Parathyroid adenoma (tissue), 2 donors: Measurements from ENCODE around the gene C20orf204.

ENCODE experiments used
- H2AFZ ChIP-seq: fragments of 300-600 bp; sonication (generic); one replicate; pipeline ENCODE4 v1.7.0; 2017; ENCODE audit warnings: antibody characterized with exemption, mild to moderate bottlenecking
- H3K27ac ChIP-seq: fragments of 300-600 bp; sonication (generic); one replicate; pipeline ENCODE4 v1.7.0; 2017
- H3K27me3 ChIP-seq: fragments of 300-600 bp; sonication (generic); one replicate; pipeline ENCODE4 v1.7.0; 2017; ENCODE audit warnings: low read length; ENCODE audit not compliant: control insufficient read depth, insufficient read depth
- H3K36me3 ChIP-seq: fragments of 300-600 bp; sonication (generic); one replicate; pipeline ENCODE4 v1.7.0; 2017; ENCODE audit warnings: low read length; ENCODE audit not compliant: control insufficient read depth, insufficient read depth
- H3K4me1 ChIP-seq: fragments of 300-600 bp; sonication (generic); one replicate; pipeline ENCODE4 v1.7.0; 2017; ENCODE audit warnings: control low read depth
- H3K4me2 ChIP-seq: fragments of 300-600 bp; sonication (generic); one replicate; pipeline ENCODE4 v1.7.0; 2017; ENCODE audit warnings: low read length
- H3K4me3 ChIP-seq: fragments of 300-600 bp; sonication (generic); one replicate; pipeline ENCODE4 v1.7.0; 2017; ENCODE audit warnings: low read depth, low read length
- H3K79me2 ChIP-seq: fragments of 300-600 bp; sonication (generic); one replicate; pipeline ENCODE4 v1.7.0; 2017; ENCODE audit warnings: control low read depth
- H3K9ac ChIP-seq: fragments of 300-600 bp; sonication (generic); one replicate; pipeline ENCODE4 v1.7.0; 2017; ENCODE audit warnings: mild to moderate bottlenecking
- H3K9me3 ChIP-seq: fragments of 300-600 bp; sonication (generic); one replicate; pipeline ENCODE4 v1.7.0; 2017; ENCODE audit warnings: low read length; ENCODE audit not compliant: control insufficient read depth
- TF ChIP-seq, protein P1 (sequence below): fragments of 300-600 bp; sonication (generic); IDR thresholded peaks from one replicate; pipeline ENCODE4 v1.7.0; 2017; ENCODE audit warnings: antibody characterized with exemption, mild to moderate bottlenecking
- donor health status: primary hyperparathyroidism.

C20orf204 gene

DNA sequence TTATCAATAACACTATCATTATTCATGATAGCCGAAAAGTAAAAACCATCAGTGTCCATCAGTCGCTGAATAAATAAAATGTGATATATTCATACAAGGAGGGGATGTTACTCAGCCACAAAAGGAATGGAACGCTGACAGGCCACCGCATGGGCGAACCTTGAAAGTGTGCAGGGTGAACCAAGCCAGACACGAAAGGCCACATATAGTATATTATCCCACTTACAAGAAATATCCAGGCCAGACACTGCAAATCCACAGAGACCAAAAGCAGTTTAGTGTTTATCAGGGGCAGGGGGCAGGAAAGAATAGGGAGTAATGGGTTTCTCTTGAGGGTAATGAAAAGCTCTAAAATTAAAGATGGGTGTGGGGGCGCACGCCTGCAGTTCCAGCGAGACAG lies 7.8 kb downstream of the C20orf204 start:
- Histone ChIP-seq H3K9me3 (no peaks in the 10 kb centered on the region), H3K27ac (no peak overlapping the region), H3K9ac (no peak overlapping the region), H3K36me3 (no peaks in the 10 kb centered on the region), H3K27me3 (no peaks in the 10 kb centered on the region), H3K4me1 (peaks cover 4% of the 10 kb centered on the region), H3K79me2 (no peaks in the 10 kb centered on the region), H3K4me3 (no peak overlapping the region), H2AFZ (no peak overlapping the region), H3K4me2 (no peak overlapping the region)
- TF ChIP-seq, protein P1, sequence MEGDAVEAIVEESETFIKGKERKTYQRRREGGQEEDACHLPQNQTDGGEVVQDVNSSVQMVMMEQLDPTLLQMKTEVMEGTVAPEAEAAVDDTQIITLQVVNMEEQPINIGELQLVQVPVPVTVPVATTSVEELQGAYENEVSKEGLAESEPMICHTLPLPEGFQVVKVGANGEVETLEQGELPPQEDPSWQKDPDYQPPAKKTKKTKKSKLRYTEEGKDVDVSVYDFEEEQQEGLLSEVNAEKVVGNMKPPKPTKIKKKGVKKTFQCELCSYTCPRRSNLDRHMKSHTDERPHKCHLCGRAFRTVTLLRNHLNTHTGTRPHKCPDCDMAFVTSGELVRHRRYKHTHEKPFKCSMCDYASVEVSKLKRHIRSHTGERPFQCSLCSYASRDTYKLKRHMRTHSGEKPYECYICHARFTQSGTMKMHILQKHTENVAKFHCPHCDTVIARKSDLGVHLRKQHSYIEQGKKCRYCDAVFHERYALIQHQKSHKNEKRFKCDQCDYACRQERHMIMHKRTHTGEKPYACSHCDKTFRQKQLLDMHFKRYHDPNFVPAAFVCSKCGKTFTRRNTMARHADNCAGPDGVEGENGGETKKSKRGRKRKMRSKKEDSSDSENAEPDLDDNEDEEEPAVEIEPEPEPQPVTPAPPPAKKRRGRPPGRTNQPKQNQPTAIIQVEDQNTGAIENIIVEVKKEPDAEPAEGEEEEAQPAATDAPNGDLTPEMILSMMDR: no peak

DNA sequence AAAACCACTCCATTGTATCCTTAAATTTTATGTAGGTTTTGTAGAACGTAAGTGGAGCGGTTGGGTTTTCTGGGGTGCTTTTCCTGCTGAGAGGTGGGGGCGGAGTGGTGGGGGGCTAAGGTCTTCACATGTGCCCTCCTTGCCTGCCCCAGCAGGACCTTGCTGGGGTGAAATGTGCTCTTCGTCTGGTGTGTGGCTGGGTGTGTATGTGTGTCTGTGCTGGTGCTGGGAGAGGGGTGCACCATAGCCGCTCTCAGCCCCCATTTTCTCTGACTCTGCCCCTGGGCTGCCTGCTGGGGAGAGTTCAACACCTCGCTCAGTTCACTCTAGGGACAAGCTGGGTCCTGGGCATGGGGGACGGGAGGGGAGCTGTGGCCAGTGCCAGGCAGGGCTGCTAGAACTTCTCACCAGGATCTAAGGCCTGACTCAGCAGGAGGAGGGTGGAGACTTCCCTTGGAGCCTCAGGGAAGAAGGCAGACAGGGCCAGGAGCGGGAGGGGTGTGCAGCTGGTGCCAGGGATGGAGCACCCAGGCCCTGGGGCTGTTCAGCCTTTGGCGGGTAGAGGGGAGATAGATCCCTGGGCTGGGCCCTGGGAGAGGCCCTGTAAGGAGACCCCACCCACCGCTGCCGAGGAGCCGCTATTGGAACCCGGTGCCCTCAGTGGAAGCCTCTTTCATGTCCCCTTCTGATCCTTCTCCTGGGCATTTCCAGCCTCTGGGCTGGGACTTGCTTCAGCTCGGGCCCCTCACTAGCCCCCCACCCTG lies 8.7 kb downstream of the C20orf204 start:
- no peak overlapping the region for H3K9ac ChIP-seq
- H3K4me3 ChIP-seq: no peak overlapping the region
- TF ChIP-seq, protein P1: no peak
- H3K4me2 ChIP-seq: no peak overlapping the region
- H3K27me3 ChIP-seq: no peaks in the 10 kb centered on the region
- H3K79me2 ChIP-seq: no peaks in the 10 kb centered on the region
- no peak overlapping the region for H2AFZ ChIP-seq
- H3K4me1 ChIP-seq: peaks cover 2% of the 10 kb centered on the region
- no peaks in the 10 kb centered on the region for H3K36me3 ChIP-seq
- H3K9me3 ChIP-seq: no peaks in the 10 kb centered on the region
- H3K27ac ChIP-seq: peak overlapping the region; percentile 32

DNA sequence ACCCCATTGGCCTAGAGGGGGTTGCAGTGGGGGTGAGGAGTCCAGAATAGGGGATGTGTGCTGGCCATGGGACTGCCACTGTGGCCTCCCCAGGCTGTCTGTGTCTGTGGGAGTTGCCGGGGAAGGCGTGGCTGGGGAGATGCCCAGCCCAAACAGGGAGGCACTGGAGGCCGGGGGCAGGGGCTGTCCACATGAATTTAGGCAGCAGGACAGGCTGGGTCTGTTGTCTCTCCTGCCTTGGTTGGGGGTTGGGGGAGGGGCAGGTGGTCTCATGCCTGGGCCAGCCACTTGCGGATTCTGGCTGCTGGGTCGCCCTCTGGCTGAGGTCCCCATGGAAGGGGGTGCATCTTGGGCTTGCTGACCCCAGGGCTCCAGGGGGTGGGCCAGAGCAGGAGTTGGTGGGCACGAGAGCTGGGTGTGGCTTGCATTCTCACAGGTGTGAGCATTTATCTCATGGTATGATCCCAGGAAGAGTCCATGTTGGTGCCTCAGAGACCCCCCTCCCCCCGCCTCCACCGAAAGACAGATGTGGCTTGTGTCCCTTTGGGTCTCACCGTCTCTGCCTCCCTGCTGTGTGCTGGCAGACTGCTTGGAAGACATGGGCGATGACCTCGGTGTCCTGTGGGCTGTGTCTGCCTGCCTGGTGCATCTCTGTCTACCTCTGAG lies 9.5 kb downstream of the C20orf204 start:
- Histone ChIP-seq H3K27ac (no peak overlapping the region), H3K4me2 (no peak overlapping the region), H3K4me1 (no peaks in the 10 kb centered on the region), H2AFZ (no peak overlapping the region), H3K9me3 (no peaks in the 10 kb centered on the region), H3K4me3 (peak overlapping the region; percentile 10), H3K27me3 (no peaks in the 10 kb centered on the region), H3K36me3 (no peaks in the 10 kb centered on the region), H3K9ac (no peak overlapping the region), H3K79me2 (no peaks in the 10 kb centered on the region)
- TF ChIP-seq, protein P1: no peak

DNA sequence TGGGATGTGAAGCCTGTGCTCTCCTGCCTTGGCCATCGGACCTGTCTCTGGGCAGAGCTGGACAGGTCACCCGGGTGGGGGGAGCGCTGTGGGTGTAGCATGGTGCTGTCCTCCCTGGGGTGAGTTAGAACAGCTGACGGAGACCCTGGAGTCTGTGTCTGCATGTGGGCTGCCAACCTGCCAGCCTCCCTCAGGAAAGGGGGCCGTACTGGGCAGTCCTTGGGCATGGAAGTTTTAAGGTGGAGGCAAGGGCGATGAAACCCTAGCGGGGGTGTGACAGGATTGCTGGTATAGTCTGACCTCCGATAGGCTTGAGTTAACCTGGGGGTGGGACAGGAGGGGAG lies 11.0 kb downstream of the C20orf204 start:
- TF ChIP-seq, protein P1: no peak
- H3K4me2 ChIP-seq: no peak overlapping the region
- H3K9me3 ChIP-seq: no peaks in the 10 kb centered on the region
- no peak overlapping the region for H3K27ac ChIP-seq
- no peak overlapping the region for H3K4me3 ChIP-seq
- no peaks in the 10 kb centered on the region for H3K79me2 ChIP-seq
- H3K27me3 ChIP-seq: no peaks in the 10 kb centered on the region
- H2AFZ ChIP-seq: no peak overlapping the region
- no peaks in the 10 kb centered on the region for H3K4me1 ChIP-seq
- no peak overlapping the region for H3K9ac ChIP-seq
- no peaks in the 10 kb centered on the region for H3K36me3 ChIP-seq
